Hepatocyte (in vitro differentiated cells): Measurements from ENCODE around the gene CDKL5. TPM values are rescaled to one million over a fixed set of nuclear protein-coding genes. Genes with fewer than 3 reads are reported as not detected.

ENCODE experiments used
- DNase-seq: peaks from one replicate; pipeline ENCODE4 v3.0.0-alpha.2; 2016; ENCODE audit warnings: low spot score
- H2AFZ ChIP-seq: fragments of 200-600 bp; sonication (generic); 2 replicates; pipeline ENCODE4 v1.6.0; 2016; ENCODE audit warnings: antibody characterized with exemption, mild to moderate bottlenecking
- H3K27ac ChIP-seq: fragments of 200-600 bp; sonication (generic); 2 replicates; pipeline ENCODE4 v1.5.1; 2016; ENCODE audit warnings: mild to moderate bottlenecking
- H3K27me3 ChIP-seq: fragments of 200-600 bp; sonication (generic); 2 replicates; pipeline ENCODE4 v1.6.1; 2016
- H3K36me3 ChIP-seq: fragments of 200-600 bp; sonication (generic); replicated peaks from 2 replicates; pipeline ENCODE4 v1.5.1; 2016; ENCODE audit warnings: low read depth; ENCODE audit not compliant: insufficient read depth
- H3K4me1 ChIP-seq: fragments of 200-600 bp; sonication (generic); 2 replicates; pipeline ENCODE4 v1.5.1; 2016; ENCODE audit warnings: mild to moderate bottlenecking, moderate library complexity; ENCODE audit not compliant: insufficient read depth
- H3K4me2 ChIP-seq: fragments of 200-600 bp; sonication (generic); 2 replicates; pipeline ENCODE4 v1.6.0; 2016
- H3K4me3 ChIP-seq: fragments of 200-600 bp; sonication (generic); 2 replicates; pipeline ENCODE4 v1.5.1; 2016; ENCODE audit warnings: mild to moderate bottlenecking
- H3K79me2 ChIP-seq: fragments of 200-600 bp; sonication (generic); 2 replicates; pipeline ENCODE4 v1.6.0; 2017; ENCODE audit warnings: mild to moderate bottlenecking
- H3K9me2 ChIP-seq: fragments of 200-600 bp; sonication (generic); replicated peaks from 2 replicates; pipeline ENCODE4 v1.6.0; 2017; ENCODE audit warnings: mild to moderate bottlenecking; ENCODE audit not compliant: insufficient read depth
- H3K9me3 ChIP-seq: fragments of 200-600 bp; sonication (generic); 2 replicates; pipeline ENCODE4 v1.5.1; 2016; ENCODE audit warnings: low read depth, mild to moderate bottlenecking
- H4K20me1 ChIP-seq: fragments of 200-600 bp; sonication (generic); 2 replicates; pipeline ENCODE4 v1.6.0; 2016; ENCODE audit warnings: mild to moderate bottlenecking; ENCODE audit not compliant: insufficient read depth, poor library complexity, severe bottlenecking
- CTCF ChIP-seq: fragments of 200-600 bp; sonication (generic); IDR thresholded peaks from 2 replicates; pipeline ENCODE4 v1.5.1; 2016; ENCODE audit warnings: antibody characterized with exemption, mild to moderate bottlenecking; ENCODE audit not compliant: poor library complexity
- EZH2 ChIP-seq: fragments of 200-600 bp; sonication (generic); IDR thresholded peaks from 2 replicates; pipeline ENCODE4 v1.6.1; 2016; ENCODE audit warnings: antibody characterized with exemption, mild to moderate bottlenecking, borderline replicate concordance
- EZH2phosphoT487 ChIP-seq: fragments of 200-600 bp; sonication (generic); IDR thresholded peaks from one replicate; pipeline ENCODE4 v1.6.1; 2018; ENCODE audit warnings: antibody characterized with exemption, mild to moderate bottlenecking, low read depth, moderate library complexity; ENCODE audit not compliant: unreplicated experiment, severe bottlenecking
- WGBS: methylation state at CpG from one replicate; pipeline ENCODE4 v1.1.6; 2016; ENCODE audit warnings: low lambda C conversion rate; ENCODE audit errors: missing lambda C conversion rate; 5-methylcytosine and 5-hydroxymethylcytosine counted together
- polyA plus RNA-seq: library from polyadenylated mRNA; unstranded; fragments of >200 nt; fragmentation: Nextera tagmentation; extraction: Ambion mirVana; gene quantifications from 2 replicates; pipeline ENCODE4 v1.2.1, GENCODE V29; 2016
- total RNA-seq: library from RNA; depleted of rRNA; stranded (reverse); fragments of >200 nt; gene quantifications from 2 replicates; pipeline ENCODE4 v1.2.3, GENCODE V29; 2014

CDKL5 gene
- total and polyA plus RNA-seq, 2 experiments from 2014 or later: 6.5 to 17.7 TPM

- no peaks in the 10 kb centered on the region for H3K9me2 ChIP-seq
- DNase-seq: no peak
- no peak overlapping the region for H3K4me3 ChIP-seq
- H3K4me1 ChIP-seq: no peaks in the 10 kb centered on the region
- no peak overlapping the region for H3K4me2 ChIP-seq
- H3K27ac ChIP-seq: no peak overlapping the region
- 80% methylated on average over 2 of the region's 2 CpGs for WGBS
- H3K9me3 ChIP-seq: no peaks in the 10 kb centered on the region
- no peaks in the 10 kb centered on the region for H3K27me3 ChIP-seq
- H3K79me2 ChIP-seq: no peaks in the 10 kb centered on the region
- no peaks in the 10 kb centered on the region for H4K20me1 ChIP-seq
- no peaks in the 10 kb centered on the region for H3K36me3 ChIP-seq
- H2AFZ ChIP-seq: no peak overlapping the region
- no peak for TF ChIP-seq EZH2
- no peak for TF ChIP-seq EZH2phosphoT487
- TF ChIP-seq CTCF: no peak
Observed at GRCh38 chrX:18594079-18594478, 168.7 kb downstream of the CDKL5 start.

- 48% methylated on average over 4 of the region's 4 CpGs for WGBS
Observed at GRCh38 chrX:18596096-18596495, 170.7 kb downstream of the CDKL5 start.

GRCh38 chrX:18598413-18598812, 173.0 kb downstream of the CDKL5 start:
- H3K36me3 ChIP-seq: no peaks in the 10 kb centered on the region
- no peaks in the 10 kb centered on the region for H4K20me1 ChIP-seq
- H3K79me2 ChIP-seq: no peaks in the 10 kb centered on the region
- H3K27ac ChIP-seq: no peak overlapping the region
- H3K9me2 ChIP-seq: no peaks in the 10 kb centered on the region
- no peaks in the 10 kb centered on the region for H3K4me1 ChIP-seq
- H3K4me2 ChIP-seq: no peak overlapping the region
- H3K9me3 ChIP-seq: no peaks in the 10 kb centered on the region
- DNase-seq: no peak
- WGBS: 59% methylated on average over 2 of the region's 2 CpGs
- TF ChIP-seq CTCF (no peak), EZH2phosphoT487 (no peak), EZH2 (no peak)
- no peak overlapping the region for H3K4me3 ChIP-seq
- no peaks in the 10 kb centered on the region for H3K27me3 ChIP-seq
- H2AFZ ChIP-seq: no peak overlapping the region

More at GRCh38 chrX:18596096-18596495, 170.7 kb downstream of the CDKL5 start:
- Histone ChIP-seq H3K9me3 (no peaks in the 10 kb centered on the region), H3K27ac (peak overlapping the region; percentile 79), H3K9me2 (no peaks in the 10 kb centered on the region), H3K79me2 (no peaks in the 10 kb centered on the region), H3K4me2 (no peak overlapping the region), H3K4me3 (no peak overlapping the region), H2AFZ (no peak overlapping the region), H4K20me1 (no peaks in the 10 kb centered on the region), H3K4me1 (no peaks in the 10 kb centered on the region), H3K36me3 (no peaks in the 10 kb centered on the region), H3K27me3 (no peaks in the 10 kb centered on the region)
- DNase-seq: no peak
- TF ChIP-seq EZH2 (no peak), EZH2phosphoT487 (no peak), CTCF (no peak)

- no peak for TF ChIP-seq CTCF
- no peak for TF ChIP-seq EZH2
- TF ChIP-seq EZH2phosphoT487: no peak
- no peaks in the 10 kb centered on the region for H3K79me2 ChIP-seq
- H3K9me3 ChIP-seq: no peaks in the 10 kb centered on the region
- WGBS: 72% methylated on average over 4 of the region's 4 CpGs
- no peaks in the 10 kb centered on the region for H3K9me2 ChIP-seq
- no peak overlapping the region for H2AFZ ChIP-seq
- no peaks in the 10 kb centered on the region for H3K36me3 ChIP-seq
- no peaks in the 10 kb centered on the region for H3K4me1 ChIP-seq
- no peak for DNase-seq
- H3K27ac ChIP-seq: no peak overlapping the region
- H3K4me2 ChIP-seq: no peak overlapping the region
- H3K4me3 ChIP-seq: no peak overlapping the region
- no peaks in the 10 kb centered on the region for H4K20me1 ChIP-seq
- no peaks in the 10 kb centered on the region for H3K27me3 ChIP-seq
Observed at GRCh38 chrX:18607966-18608365, 182.6 kb downstream of the CDKL5 start.
